ENCODE results near the gene WDR7.

WDR7 gene

GRCh38 chr18:56815926-56816325 lies 164.8 kb downstream of the WDR7 start:
- no peak for DNase-seq

DNA sequence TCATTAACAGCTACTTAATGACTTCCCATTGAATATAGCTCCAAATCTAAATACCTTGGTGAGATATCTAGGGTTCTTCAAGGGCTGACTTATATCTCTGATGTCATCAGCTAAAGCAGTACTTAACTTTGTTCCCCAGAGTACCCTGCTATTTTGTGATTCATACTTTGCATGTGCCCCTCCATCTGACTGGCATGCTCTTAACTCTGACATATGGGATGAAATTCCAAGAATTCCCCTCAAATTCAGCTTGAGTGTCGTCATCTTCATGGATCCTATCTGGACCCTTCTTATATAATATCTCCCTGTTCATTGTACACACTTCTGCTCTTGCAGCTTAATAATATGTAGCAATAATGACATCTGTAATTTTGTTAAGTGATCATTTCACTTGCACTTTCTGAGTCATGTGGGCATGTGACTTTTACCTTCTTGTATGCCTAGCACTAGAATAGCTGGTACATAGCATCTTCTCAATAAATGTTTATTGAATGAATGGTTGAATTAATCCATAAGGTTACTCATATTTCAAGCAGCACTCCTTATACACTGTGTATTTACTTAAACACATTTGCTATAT lies 172.9 kb downstream of the WDR7 start:
- DNase-seq = no peak

DNA sequence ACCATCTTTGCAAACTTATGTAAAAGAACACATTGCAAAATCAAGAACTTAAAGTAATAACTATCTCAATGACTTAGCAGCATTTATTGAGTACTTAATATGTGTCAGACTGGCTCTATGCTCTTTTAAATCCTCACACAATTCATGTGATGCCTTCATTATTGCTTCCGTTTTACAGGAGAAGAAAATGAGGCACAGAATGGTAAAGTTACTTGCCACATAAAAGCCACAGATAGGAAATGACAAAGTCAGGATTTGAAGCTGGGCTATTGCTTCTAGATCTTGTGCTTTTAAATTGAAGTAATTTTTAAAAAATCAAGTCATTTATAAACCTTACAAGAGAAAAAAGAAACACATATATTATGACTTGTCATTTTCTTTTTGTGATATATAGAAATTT lies 174.2 kb downstream of the WDR7 start:
- no peak for DNase-seq

DNA sequence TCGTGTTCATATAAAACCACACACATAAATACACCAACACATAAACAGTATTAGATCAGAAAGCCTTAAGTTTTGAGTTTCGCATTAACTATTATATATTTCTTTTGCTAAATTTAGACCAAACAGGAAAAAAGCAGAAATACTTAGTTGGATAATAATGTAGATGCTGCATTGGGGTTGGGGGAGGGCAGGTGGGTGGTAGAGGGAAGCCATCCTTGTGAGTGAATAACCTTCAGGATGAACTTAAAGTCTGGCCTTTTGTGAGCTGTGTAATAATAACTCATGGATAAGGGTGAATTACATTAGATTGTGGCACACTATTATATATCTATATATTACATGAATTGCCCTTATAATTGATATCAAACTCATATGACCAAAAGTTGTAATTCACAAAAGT lies 174.7 kb downstream of the WDR7 start:
- no peak for DNase-seq

DNA sequence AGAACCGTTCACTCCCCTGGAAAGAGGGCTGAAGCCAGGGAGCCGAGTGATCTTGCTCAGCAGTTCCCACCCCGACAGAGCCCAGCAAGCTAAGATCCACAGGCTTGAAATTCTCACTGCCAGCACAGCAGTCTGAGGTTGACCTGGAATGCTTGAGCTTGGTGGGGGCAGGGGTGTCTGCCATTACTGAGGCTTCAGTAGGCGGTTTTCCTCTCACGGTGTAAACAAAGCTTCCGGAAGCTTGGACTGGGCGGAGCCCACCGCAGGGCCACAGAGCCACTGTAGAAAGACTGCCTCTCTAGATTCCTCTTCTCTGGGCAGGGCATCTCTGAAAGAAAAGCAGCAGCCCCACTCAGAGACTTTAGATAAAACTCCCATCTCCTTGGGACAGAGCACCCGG lies 180.8 kb downstream of the WDR7 start:
- DNase-seq = no peak

DNA sequence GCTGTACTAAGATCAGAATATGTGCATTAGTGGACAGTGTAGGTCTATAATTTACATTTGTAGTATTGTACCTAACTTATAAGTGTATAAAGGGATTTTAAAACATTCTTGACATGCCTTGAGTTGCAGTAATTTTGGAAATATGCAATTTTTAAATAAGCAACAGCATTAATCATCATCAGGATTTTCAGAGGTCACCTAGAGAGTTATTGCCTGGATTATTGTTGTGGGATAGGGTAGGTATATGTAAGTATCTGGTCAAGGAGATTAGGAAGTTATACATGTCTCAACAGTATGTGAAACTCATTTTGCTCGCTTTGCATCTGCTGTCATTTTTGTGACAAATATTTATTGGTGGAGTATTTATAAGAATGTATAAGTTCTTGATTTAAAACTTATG lies 184.2 kb downstream of the WDR7 start:
- no peak for DNase-seq

GRCh38 chr18:56836173-56836572 lies 185.0 kb downstream of the WDR7 start:
- no peak for DNase-seq

- no peak for DNase-seq
These were observed 190.7 kb downstream of the WDR7 start for GRCh38 chr18:56841836-56842235.

DNA sequence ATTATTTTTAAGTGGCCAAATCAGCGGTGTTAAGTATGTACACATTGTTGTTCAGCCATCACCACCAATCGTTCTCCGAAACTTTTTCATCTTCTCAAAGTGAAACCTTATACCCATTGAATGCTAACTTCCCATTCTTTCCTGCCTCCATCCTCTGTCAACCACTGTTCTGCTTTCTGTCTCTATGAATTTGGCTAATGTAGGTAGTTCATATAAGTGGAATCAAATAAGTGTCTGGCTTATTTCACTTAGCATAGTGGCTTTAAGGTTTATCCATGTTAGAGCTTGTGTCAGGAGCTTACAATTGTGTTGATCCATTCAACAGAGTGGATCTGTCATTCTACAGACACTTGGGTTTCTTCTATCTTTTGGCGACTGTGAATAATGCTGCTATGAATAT lies 192.1 kb downstream of the WDR7 start:
- no peak for DNase-seq

GRCh38 chr18:56844556-56844955 lies 193.4 kb downstream of the WDR7 start:
- no peak for DNase-seq

- no peak for DNase-seq
These were observed 200.6 kb downstream of the WDR7 start for GRCh38 chr18:56851774-56852173.

- DNase-seq = no peak
These were observed 202.8 kb downstream of the WDR7 start for GRCh38 chr18:56853961-56854360.

GRCh38 chr18:56861244-56861643 lies 210.1 kb downstream of the WDR7 start:
- DNase-seq = no peak

- no peak for DNase-seq
These were observed 218.1 kb downstream of the WDR7 start for GRCh38 chr18:56869189-56869777.

DNA sequence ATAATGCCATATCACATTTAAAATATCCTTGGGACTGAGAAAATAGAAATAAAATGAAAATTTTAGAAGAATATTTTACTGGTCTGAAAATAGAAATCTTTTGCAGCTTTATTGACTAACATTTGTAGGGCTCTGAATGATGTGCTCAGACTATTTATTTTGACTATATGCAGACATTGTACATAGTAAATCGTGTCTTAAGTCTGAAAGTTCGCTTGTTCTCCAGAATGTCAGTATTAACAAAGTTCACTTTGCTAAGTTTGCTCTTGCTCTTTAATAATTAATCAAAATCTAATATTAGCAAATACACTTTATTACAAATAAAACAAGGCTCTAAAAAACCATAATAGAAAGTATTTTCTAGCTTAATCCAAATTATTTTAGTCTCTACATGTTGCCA lies 219.8 kb downstream of the WDR7 start:
- DNase-seq = no peak

GRCh38 chr18:56872140-56872539 lies 221.0 kb downstream of the WDR7 start:
- DNase-seq = no peak

DNA sequence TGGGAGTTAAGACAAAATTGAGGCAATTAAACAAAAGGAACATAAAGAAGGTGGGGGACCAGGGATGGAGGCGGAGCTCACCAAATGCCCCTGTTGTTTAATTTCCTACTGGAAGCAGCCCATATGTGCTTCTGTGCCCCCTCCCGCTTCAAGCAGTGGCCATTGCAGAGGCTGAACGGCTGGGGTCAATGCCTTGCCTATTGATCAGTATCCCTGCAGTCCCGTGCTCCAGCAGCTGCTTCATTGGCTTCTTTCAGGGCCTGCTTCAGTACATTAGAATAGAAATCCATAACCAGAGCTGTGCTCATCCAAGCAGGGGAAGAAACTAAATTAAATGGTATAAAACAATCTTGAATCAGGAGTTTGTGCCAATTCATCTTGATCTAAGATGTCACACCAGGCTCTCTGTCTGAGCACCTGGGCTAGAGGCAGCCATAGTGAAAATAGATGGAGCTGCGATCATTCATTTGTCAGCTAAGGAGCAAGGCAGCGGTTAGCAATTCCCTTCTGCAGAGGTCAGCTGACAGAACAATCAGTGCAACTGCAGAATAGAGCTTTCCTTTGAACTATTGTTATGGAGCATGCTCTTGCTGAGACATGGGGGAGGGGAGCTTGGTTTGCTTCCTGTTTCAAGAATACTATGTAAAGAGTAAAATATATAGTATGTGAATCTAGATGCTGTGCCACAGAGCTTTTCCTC lies 222.4 kb downstream of the WDR7 start:
- no peak for DNase-seq

DNA sequence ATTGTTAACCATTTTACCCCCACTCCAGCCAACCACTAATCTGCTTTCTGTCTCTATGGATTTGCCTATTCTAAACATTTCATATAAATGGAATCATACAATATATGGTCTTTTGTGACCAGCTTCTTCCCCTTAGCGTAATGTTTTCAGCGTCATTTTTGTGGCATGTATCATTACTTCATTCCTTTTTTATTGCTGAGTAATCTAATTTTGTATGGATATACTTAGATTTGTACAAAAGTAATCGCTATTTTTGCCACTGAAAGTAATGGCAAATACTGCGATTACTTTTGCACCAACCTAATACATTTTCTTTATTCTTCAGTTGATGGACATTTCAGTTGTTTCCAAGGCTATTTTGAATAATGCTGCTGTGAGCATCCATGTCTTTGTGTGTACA lies 227.6 kb downstream of the WDR7 start:
- DNase-seq = no peak

GRCh38 chr18:56884511-56884910 lies 233.4 kb downstream of the WDR7 start:
- DNase-seq = no peak

GRCh38 chr18:56888978-56889377 lies 237.8 kb downstream of the WDR7 start:
- DNase-seq = no peak

DNA sequence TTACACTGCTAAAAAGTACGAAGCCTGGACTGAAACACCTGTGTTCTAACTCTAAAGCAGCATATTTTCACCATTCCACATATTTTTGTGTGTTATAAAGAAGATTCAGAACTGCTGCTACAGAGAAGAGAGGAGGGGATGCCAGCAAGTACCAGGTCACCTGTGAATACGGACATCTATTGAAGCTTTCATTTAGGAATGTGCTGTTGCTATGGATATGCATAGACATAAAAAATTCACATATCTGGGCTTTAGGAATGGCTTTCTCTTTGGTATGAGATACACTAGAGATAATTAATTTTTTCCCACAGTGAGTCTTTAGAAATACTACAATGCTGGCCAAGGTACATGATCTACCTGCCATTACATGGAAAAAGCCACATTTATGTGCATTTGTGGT lies 238.5 kb downstream of the WDR7 start:
- no peak for DNase-seq

- no peak for DNase-seq
These were observed 239.5 kb downstream of the WDR7 start for GRCh38 chr18:56890632-56891031.

GRCh38 chr18:56891116-56891515 lies 240.0 kb downstream of the WDR7 start:
- no peak for DNase-seq

DNA sequence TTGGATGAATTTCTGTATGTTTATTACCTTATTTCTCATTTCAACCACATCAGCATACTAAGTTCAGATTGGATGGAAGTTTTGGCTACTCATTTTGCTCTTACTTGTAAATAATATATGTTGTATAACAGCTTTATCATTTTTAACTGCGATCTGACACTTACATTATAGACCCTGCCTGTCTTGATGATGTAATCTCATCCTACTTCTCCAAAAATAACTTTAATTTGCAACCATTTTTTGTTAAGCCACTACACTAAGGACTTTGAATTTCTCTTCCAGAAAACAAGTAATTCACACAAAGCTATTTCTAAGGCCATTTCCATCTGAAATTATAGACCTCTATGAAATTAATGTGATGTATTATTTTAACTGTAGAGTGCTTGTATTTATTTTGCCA lies 240.7 kb downstream of the WDR7 start:
- no peak for DNase-seq

GRCh38 chr18:56897122-56897521 lies 246.0 kb downstream of the WDR7 start:
- no peak for DNase-seq
